ENCODE results near the gene KREMEN1. TPM values are rescaled to one million over a fixed set of nuclear protein-coding genes. Genes with fewer than 3 reads are reported as not detected.

Gene KREMEN1
- total RNA-seq, 1 donor from 2014 or later, result 20.5 TPM

DNA sequence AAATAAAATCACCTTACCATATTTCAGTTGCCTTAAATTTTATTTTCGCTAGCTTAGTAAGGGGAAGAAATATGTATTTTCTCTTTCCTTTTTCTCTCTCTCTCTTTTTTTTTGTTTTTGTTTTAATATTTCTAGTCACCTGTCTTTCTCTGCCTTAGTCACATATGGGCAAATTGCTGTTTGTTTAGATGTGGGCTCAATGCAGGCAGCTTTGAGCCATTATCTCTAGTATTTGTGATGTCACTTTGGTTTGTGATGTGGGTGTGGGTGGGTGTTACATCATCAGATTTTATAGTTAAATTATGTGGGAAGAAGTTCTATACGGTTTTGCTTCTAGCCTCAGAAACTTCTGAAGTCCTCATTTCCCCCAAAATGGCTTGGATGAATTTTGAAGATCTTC, 11.1 kb upstream of the KREMEN1 start, which contains the start of gene C22orf31:
Gene C22orf31, minus strand, starts transcription at position 59 of the 400 bp plus-strand sequence. Its CDS starts 39 bp downstream, at position 20.
- Mint-ChIP-seq H3K27me3 (ENCODE audit: unreplicated experiment) (peaks cover 4% of the 10 kb centered on the region), H3K36me3 (ENCODE audit: unreplicated experiment) (peaks cover 2% of the 10 kb centered on the region), H3K27ac (ENCODE audit: unreplicated experiment) (peak within 1 kb of the TSS; percentile 86), H3K4me3 (ENCODE audit: unreplicated experiment) (peak within 1 kb of the TSS; percentile 40), H3K4me1 (ENCODE audit: low read depth, unreplicated experiment) (peaks cover 24% of the 10 kb centered on the region), H3K9me3 (ENCODE audit: unreplicated experiment) (peaks cover 7% of the 10 kb centered on the region)
- no peak for DNase-seq
- TF ChIP-seq, protein P1, sequence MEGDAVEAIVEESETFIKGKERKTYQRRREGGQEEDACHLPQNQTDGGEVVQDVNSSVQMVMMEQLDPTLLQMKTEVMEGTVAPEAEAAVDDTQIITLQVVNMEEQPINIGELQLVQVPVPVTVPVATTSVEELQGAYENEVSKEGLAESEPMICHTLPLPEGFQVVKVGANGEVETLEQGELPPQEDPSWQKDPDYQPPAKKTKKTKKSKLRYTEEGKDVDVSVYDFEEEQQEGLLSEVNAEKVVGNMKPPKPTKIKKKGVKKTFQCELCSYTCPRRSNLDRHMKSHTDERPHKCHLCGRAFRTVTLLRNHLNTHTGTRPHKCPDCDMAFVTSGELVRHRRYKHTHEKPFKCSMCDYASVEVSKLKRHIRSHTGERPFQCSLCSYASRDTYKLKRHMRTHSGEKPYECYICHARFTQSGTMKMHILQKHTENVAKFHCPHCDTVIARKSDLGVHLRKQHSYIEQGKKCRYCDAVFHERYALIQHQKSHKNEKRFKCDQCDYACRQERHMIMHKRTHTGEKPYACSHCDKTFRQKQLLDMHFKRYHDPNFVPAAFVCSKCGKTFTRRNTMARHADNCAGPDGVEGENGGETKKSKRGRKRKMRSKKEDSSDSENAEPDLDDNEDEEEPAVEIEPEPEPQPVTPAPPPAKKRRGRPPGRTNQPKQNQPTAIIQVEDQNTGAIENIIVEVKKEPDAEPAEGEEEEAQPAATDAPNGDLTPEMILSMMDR (IDR thresholded peaks at IDR 0.05; ENCODE audit: partially characterized antibody, unreplicated experiment), result no peak

DNA sequence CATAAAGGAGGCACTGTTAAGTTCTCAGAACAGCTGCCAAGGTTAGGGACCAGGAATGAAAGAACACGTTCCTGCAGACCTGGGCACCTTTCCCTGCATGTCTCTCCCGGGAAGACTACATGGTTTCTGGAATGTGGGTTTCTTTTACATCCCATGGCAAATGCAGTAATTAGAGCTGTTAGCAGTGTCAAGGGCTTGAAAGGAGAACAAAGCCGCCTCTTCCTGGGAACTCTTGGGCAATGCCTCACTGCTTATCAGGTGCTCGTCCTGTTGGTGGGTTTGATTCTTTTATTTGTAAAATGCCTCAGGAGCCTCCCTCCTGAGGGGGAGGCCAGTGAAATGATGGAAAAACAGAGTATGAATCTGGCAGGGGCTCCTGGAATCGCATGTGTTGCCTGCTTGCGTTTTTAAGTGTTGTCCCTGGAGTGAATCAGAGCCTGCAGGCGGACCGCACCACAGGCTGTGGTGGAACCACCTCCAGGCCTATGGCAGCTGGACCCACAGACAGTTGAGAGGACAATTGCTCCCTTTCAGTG, 10.5 kb upstream of the KREMEN1 start:
- Mint-ChIP-seq H3K36me3 (ENCODE audit: unreplicated experiment) (peaks cover 4% of the 10 kb centered on the region), H3K9me3 (ENCODE audit: unreplicated experiment) (peaks cover 6% of the 10 kb centered on the region), H3K27me3 (ENCODE audit: unreplicated experiment) (peaks cover 6% of the 10 kb centered on the region), H3K4me1 (ENCODE audit: low read depth, unreplicated experiment) (peaks cover 23% of the 10 kb centered on the region), H3K27ac (ENCODE audit: unreplicated experiment) (peak overlapping the region; percentile 86), H3K4me3 (ENCODE audit: unreplicated experiment) (no peak overlapping the region)
- TF ChIP-seq, protein P1 (IDR thresholded peaks at IDR 0.05; ENCODE audit: partially characterized antibody, unreplicated experiment), result no peak
- DNase-seq, result no peak

- Mint-ChIP-seq H3K9me3 (ENCODE audit: unreplicated experiment) (peaks cover 2% of the 10 kb centered on the region), H3K36me3 (ENCODE audit: unreplicated experiment) (peaks cover 4% of the 10 kb centered on the region), H3K27me3 (ENCODE audit: unreplicated experiment) (peaks cover 9% of the 10 kb centered on the region), H3K4me1 (ENCODE audit: low read depth, unreplicated experiment) (peaks cover 20% of the 10 kb centered on the region), H3K27ac (ENCODE audit: unreplicated experiment) (no peak overlapping the region), H3K4me3 (ENCODE audit: unreplicated experiment) (no peak overlapping the region)
- DNase-seq, result no peak
- TF ChIP-seq, protein P1 (IDR thresholded peaks at IDR 0.05; ENCODE audit: partially characterized antibody, unreplicated experiment), result no peak
These were observed 7.2 kb upstream of the KREMEN1 start for GRCh38 chr22:29065468-29066190.

DNA sequence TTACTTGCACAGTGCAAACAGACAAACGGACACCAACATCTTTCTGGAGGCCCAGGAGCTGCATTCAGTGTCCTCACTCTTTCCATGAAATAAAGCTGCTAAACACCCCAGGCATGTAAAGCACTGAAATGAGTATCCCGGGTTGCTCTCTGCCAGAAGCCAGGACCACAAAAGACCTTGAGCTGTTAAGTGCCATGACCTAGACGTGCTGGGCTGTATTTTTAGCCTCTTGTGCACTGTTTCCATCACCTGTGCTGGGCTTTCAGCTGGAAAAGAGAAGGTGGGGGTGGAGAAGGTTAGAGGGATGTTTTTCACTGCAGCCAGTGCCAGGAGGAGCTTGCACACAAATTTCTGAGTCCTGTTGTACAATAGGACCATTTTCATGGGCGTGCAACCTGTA, 3.4 kb upstream of the KREMEN1 start:
- no peak for DNase-seq
- H3K27ac Mint-ChIP-seq (ENCODE audit: unreplicated experiment), result no peak overlapping the region
- H3K4me3 Mint-ChIP-seq (ENCODE audit: unreplicated experiment), result no peak overlapping the region
- H3K36me3 Mint-ChIP-seq (ENCODE audit: unreplicated experiment), result peaks cover 4% of the 10 kb centered on the region
- TF ChIP-seq, protein P1 (IDR thresholded peaks at IDR 0.05; ENCODE audit: partially characterized antibody, unreplicated experiment), result no peak
- peaks cover 3% of the 10 kb centered on the region for H3K4me1 Mint-ChIP-seq (ENCODE audit: low read depth, unreplicated experiment)
- peaks cover 12% of the 10 kb centered on the region for H3K27me3 Mint-ChIP-seq (ENCODE audit: unreplicated experiment)
- no peaks in the 10 kb centered on the region for H3K9me3 Mint-ChIP-seq (ENCODE audit: unreplicated experiment)

DNA sequence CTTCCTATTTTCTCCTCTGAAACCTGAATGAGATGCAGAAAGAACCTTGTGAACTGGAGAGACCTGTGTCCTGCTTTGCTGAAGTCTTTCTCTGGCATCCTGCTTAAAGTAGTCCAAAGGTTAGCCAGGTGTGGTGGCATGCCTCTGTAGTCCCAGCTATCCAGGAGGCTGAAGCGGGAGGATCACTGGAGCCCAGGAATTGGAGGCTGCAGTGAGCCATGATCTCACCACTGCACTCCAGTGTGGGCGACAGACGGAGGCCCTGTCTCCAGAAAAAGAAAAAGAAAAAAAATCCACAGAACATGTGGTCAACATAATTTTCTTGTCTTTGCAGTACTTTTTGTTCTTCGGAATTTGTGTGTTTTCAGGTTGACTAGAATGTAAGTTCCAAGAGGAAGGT, 2.3 kb upstream of the KREMEN1 start:
- peak overlapping the region; percentile 43 for H3K27ac Mint-ChIP-seq (ENCODE audit: unreplicated experiment)
- H3K9me3 Mint-ChIP-seq (ENCODE audit: unreplicated experiment), result no peaks in the 10 kb centered on the region
- peaks cover 10% of the 10 kb centered on the region for H3K27me3 Mint-ChIP-seq (ENCODE audit: unreplicated experiment)
- peak overlapping the region; percentile 75 for H3K4me3 Mint-ChIP-seq (ENCODE audit: unreplicated experiment)
- H3K36me3 Mint-ChIP-seq (ENCODE audit: unreplicated experiment), result peaks cover 4% of the 10 kb centered on the region
- TF ChIP-seq, protein P1 (IDR thresholded peaks at IDR 0.05; ENCODE audit: partially characterized antibody, unreplicated experiment), result no peak
- DNase-seq, result no peak
- peaks cover 5% of the 10 kb centered on the region for H3K4me1 Mint-ChIP-seq (ENCODE audit: low read depth, unreplicated experiment)
